Activated naive CD4-positive, alpha-beta T cell treated with anti-CD3 and anti-CD28 coated beads for 36 hours (primary cell): Measurements from ENCODE around the gene DNAH3. TPM values are rescaled to one million over a fixed set of nuclear protein-coding genes. Genes with fewer than 3 reads are reported as not detected.
"Not testable (repeated sequence)": the region's sequence is repeated elsewhere in the genome, so short reads cannot be mapped to it uniquely, and the experiment has no call there.

Experiments used
- CTCF ChIA-PET: fragments of 350-600 bp; sonication (Branson Sonifier 250); formaldehyde crosslinking; loops from one replicate; lab custom pipeline; 2021; ENCODE audit warnings: antibody characterized with exemption; lab: Charles Lee
- DNase-seq: peaks from one replicate; pipeline ENCODE4 v3.0.0-alpha.2; 2020
- H3K27ac Mint-ChIP-seq: one replicate; pipeline ENCODE4 v1.8.0; 2021; ENCODE audit warnings: mild to moderate bottlenecking, mixed read lengths
- H3K27me3 Mint-ChIP-seq: one replicate; pipeline ENCODE4 v1.8.0; 2021; ENCODE audit warnings: low read depth, mixed read lengths
- H3K36me3 Mint-ChIP-seq: one replicate; pipeline ENCODE4 v1.8.0; 2021; ENCODE audit warnings: low read depth, mixed read lengths
- H3K4me1 Mint-ChIP-seq: one replicate; pipeline ENCODE4 v1.8.0; 2021; ENCODE audit warnings: low read depth, mixed read lengths
- H3K4me3 Mint-ChIP-seq: one replicate; pipeline ENCODE4 v1.8.0; 2021; ENCODE audit warnings: mild to moderate bottlenecking, moderate library complexity, mixed read lengths
- H3K9me3 Mint-ChIP-seq: one replicate; pipeline ENCODE4 v1.8.0; 2021; ENCODE audit warnings: mixed read lengths
- intact Hi-C: fragments of 100-400 bp; cut with micrococcal nuclease; formaldehyde crosslinking; loops from one replicate; pipeline ENCODE4 v1.15.1; 2023
- total RNA-seq, 2 experiments: library from RNA; stranded (reverse); gene quantifications; one replicate each; pipeline ENCODE4 v1.2.3, GENCODE V29; 2021

DNAH3 gene
- total RNA-seq, 2 experiments from 2014 or later: not detected

DNA sequence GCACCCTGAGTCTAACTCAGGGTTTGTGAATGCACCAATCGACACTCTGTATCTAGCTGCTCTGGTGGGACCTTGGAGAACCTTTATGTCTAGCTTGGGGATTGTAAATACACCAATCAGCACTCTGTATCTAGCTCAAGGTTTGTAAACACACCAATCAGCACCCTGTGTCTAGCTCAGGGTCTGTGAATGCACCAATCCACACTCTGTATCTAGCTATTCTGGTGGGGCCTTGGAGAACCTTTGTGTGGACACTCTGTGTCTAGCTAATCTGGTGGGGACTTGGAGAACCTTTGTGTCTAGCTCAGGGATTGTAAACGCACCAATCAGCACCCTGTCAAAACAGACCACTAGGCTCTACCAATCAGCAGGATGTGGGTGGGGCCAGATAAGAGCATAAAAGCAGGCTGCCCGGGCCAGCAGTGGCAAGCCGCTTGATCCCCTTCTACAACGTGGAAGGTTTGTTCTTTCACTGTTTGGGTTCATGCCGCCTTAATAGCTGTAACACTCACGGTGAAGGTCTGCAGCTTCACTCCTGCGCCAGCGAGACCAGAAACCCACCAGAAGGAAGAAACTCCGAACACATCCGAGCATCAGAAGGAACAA lies 2.6 kb upstream of the DNAH3 start:
- H3K4me3 Mint-ChIP-seq, H3K27ac Mint-ChIP-seq: not testable (repeated sequence)
- intact Hi-C loops: loop anchor here (10.0 kb wide), 1 partner anchor 308 kb away; no protein-coding TSS in a partner anchor

DNA sequence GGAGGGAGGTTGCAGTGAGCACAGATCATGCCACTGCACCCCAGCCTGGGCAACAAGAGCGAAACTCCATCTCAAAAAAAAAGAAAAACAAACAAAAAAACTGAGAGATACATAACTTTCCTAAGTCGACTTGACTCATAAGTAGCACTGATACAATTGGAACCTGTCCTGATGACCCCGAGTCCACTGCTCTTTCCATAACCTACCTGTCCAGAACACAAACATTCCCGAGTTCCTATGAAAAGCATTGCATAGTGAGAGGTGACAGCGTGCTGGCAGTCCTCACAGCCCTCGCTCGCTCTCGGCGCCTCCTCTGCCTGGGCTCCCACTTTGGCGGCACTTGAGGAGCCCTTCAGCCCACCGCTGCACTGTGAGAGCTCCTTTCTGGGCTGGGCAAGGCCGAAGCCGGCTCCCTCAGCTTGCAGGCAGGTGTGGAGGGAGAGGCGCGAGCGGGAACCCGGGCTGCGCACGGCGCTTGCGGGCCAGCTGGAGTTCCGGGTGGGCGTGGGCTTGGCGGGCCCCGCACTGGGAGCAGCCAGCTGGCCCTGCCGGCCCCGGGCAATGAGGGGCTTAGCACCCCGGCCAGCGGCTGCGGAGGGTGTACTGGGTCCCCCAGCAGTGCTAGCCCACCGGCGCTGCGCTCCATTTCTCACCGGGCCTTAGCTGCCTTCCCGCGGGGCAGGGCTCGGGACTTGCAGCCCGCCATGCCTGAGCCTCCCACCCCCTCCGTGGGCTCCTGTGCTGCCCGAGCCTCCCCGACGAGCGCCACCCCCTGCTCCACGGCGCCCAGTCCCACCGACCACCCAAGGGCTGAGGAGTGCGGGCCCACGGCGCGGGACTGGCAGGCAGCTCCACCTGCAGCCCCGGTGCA lies 1.7 kb upstream of the DNAH3 start:
- not testable (repeated sequence) for DNase-seq, H3K4me3 Mint-ChIP-seq, H3K36me3 Mint-ChIP-seq, H3K27me3 Mint-ChIP-seq, H3K27ac Mint-ChIP-seq, H3K9me3 Mint-ChIP-seq, H3K4me1 Mint-ChIP-seq
- intact Hi-C loops: loop anchor here (10.0 kb wide), 1 partner anchor 308 kb away; no protein-coding TSS in a partner anchor
- CTCF ChIA-PET: interaction anchor here (0.8 kb wide), 1 partner anchor 123 kb away, joined by 3 read pairs; no protein-coding TSS in a partner anchor

More for the DNA sequence above, 2.6 kb upstream of the DNAH3 start:
- not testable (repeated sequence) for H3K36me3 Mint-ChIP-seq, H3K9me3 Mint-ChIP-seq, H3K27me3 Mint-ChIP-seq, DNase-seq, H3K4me1 Mint-ChIP-seq
- CTCF ChIA-PET: interaction anchor here (0.8 kb wide), 1 partner anchor 122 kb away, joined by 3 read pairs; no protein-coding TSS in a partner anchor

DNA sequence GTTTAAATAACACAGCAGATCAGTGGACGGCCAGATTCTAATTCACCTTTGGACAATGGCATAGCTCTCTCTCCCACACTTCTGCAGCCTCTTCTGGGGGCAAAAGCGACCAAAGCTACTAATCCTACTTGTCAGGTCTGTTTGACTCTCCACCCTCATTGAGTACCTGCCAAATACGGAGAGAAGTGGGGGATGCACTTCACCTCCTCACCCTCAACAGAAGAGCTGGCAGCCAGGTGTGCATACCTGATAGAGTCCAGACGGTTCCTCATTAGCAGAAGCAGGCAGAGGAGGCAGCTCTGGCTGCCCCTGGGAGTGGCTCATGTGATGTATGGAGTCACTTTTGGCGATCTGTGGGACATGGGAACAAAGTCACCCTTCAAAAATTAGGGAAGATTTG lies 4.9 kb downstream of the DNAH3 start:
- no peak for DNase-seq
- Mint-ChIP-seq H3K9me3 (peaks cover 4% of the 10 kb centered on the region), H3K27ac (no peak overlapping the region), H3K4me3 (no peak overlapping the region), H3K4me1 (no peaks in the 10 kb centered on the region), H3K36me3 (peaks cover under 1% of the 10 kb centered on the region), H3K27me3 (peaks cover 3% of the 10 kb centered on the region)
- CTCF ChIA-PET: no interaction called here
- intact Hi-C loops: no loop called here

DNA sequence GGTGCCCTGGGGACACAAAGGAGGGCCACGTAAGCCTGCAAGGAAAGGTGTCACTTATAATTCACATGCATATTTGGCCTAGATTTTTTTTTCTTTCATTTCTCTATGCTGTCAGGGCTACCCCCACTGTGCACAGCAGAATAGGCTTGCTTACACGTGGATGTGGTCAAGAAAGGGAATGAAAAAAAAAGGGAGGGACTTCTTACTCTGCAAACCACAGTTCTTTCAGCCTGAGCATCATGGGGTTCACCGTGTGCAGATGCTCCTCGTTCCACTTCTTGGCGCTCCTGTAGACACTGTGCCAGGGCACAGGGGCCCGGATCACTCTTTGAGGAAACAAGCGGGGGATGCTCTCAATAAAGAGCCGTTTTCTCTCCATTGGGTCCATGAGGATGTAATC lies 16.6 kb downstream of the DNAH3 start:
- CTCF ChIA-PET: no interaction called here
- peaks cover 3% of the 10 kb centered on the region for H3K27me3 Mint-ChIP-seq
- H3K4me3 Mint-ChIP-seq: no peak overlapping the region
- DNase-seq: no peak
- intact Hi-C loops: no loop called here
- peaks cover 2% of the 10 kb centered on the region for H3K9me3 Mint-ChIP-seq
- no peak overlapping the region for H3K27ac Mint-ChIP-seq
- H3K36me3 Mint-ChIP-seq: no peaks in the 10 kb centered on the region
- H3K4me1 Mint-ChIP-seq: no peaks in the 10 kb centered on the region

DNA sequence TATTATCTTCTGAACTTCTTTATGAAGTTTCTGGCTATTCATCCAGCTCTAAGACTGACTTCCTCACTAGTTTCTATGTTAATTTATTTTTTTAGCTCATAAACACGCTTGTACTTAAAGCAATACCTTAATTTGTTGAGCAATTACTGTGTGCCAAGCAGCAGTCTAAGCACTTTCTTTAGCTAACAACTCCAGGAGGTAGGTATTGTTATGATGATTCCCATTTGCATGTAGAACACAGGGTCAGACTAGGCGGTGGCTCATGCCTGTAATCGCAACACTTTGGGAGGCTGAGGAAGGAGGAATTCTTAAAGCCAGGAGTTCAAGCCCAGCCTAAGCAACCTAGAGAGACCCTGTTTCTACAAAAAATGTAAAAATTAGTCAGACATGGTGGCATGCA lies 19.8 kb downstream of the DNAH3 start:
- H3K36me3 Mint-ChIP-seq: peaks cover 4% of the 10 kb centered on the region
- H3K4me1 Mint-ChIP-seq: no peaks in the 10 kb centered on the region
- intact Hi-C loops: no loop called here
- CTCF ChIA-PET: interaction anchor here (0.6 to 0.7 kb wide), 2 partner anchors 11 to 26 kb away, joined by 3 to 4 read pairs; no protein-coding TSS in a partner anchor
- H3K27me3 Mint-ChIP-seq: peaks cover 3% of the 10 kb centered on the region
- no peak overlapping the region for H3K4me3 Mint-ChIP-seq
- H3K9me3 Mint-ChIP-seq: no peaks in the 10 kb centered on the region
- DNase-seq: no peak
- H3K27ac Mint-ChIP-seq: no peak overlapping the region

DNA sequence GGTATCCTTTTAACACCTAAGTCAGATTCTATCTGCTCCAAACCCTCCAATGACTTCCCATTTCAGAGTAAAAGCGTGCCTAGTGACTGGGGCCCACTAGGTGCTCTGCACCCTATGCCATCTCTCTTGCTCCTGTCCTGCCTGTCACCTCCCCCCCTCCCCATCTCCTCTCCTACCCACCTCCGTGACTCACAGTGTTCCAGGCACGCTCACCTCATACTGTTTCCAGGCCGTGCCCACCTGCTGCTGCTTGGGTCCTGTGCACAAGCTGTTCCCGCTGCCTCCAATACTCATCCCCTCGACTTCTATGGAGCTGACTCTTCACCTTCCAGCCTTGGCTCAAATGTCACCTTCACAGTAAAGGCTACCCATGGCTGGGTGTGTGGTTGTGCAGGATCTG lies 21.7 kb downstream of the DNAH3 start:
- intact Hi-C loops: no loop called here
- DNase-seq: no peak
- CTCF ChIA-PET: interaction anchor here (0.6 kb wide), 1 partner anchor 27 kb away, joined by 3 read pairs; no protein-coding TSS in a partner anchor
- Mint-ChIP-seq H3K4me1 (no peaks in the 10 kb centered on the region), H3K4me3 (no peak overlapping the region), H3K27me3 (peaks cover 3% of the 10 kb centered on the region), H3K9me3 (no peaks in the 10 kb centered on the region), H3K27ac (no peak overlapping the region), H3K36me3 (peaks cover 10% of the 10 kb centered on the region)

DNA sequence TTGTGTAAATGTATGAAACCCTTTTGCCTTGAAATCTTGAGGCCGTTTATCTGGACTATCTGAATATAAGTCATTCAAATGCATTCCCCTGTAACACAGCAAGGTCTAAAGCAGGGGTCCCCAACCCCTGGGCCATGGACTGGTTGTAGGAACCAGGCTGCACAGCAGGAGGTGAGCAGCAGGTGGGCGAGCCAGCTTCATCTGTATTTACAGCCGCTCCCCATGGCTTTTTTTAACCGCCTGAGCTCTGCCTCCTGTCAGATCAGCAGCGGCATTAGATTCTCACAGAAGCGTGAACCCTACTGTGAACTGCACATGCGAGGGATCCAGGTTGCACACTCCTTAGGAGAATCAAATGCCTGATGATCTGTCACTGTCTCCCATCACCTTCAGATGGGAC lies 24.1 kb downstream of the DNAH3 start:
- no peaks in the 10 kb centered on the region for H3K4me1 Mint-ChIP-seq
- intact Hi-C loops: no loop called here
- peaks cover 10% of the 10 kb centered on the region for H3K36me3 Mint-ChIP-seq
- H3K27ac Mint-ChIP-seq: no peak overlapping the region
- CTCF ChIA-PET: interaction anchor here (0.6 kb wide), 2 partner anchors 23 to 348 kb away, joined by 3 read pairs; no protein-coding TSS in a partner anchor
- DNase-seq: no peak
- no peaks in the 10 kb centered on the region for H3K9me3 Mint-ChIP-seq
- no peak overlapping the region for H3K4me3 Mint-ChIP-seq
- peaks cover 3% of the 10 kb centered on the region for H3K27me3 Mint-ChIP-seq

DNA sequence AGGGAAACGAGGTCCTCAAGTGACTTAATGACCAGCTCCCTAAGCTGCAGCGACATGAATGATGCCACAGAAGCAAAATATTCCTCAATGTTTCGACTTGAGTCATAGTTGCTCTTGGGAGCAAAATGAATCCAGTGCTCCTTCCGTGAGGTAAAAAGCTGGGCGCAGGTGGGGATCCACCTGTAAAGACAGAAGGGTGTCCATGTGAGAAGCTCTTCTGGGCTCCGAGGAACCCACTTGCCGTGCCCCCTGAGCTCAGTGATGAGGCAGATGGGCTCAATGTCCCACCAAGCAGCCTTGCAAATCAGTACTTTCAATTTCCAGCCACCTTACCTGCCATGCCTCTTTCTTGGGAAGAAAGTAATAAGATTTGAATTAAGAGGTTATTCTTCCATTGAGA lies 25.5 kb downstream of the DNAH3 start:
- no peak for DNase-seq
- Mint-ChIP-seq H3K9me3 (no peaks in the 10 kb centered on the region), H3K27me3 (no peaks in the 10 kb centered on the region), H3K4me3 (no peak overlapping the region), H3K4me1 (no peaks in the 10 kb centered on the region), H3K36me3 (peaks cover 10% of the 10 kb centered on the region), H3K27ac (no peak overlapping the region)
- intact Hi-C loops: no loop called here
- CTCF ChIA-PET: interaction anchor here (0.6 kb wide), 1 partner anchor 64 kb away, joined by 4 read pairs; no protein-coding TSS in a partner anchor

DNA sequence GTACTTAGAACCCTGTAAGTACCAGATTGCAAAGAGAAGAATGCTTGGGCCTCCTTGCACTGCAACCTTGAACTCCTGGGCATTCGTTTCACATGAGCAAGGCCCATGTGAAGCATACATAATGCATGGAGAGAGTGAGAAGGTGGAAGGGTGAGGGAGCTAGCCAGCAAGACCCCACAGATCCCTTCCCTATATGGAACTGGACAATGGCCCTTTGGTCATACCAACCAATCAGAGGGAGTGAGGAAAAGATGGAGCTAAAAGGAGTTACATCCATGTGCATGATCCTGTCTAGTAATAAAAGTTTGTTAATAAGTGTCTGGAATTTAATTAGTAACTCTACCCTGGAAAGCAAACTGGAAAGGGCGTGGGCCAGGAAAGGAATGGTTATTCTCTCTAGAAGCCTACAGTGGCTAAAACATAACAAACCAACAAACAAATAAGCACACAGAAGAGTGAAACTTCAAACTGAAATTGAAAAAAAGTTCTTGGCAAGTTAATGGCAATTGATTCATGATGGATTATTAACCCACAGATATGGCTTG lies 29.6 kb downstream of the DNAH3 start:
- CTCF ChIA-PET: interaction anchor here (0.6 to 0.7 kb wide), 2 partner anchors 135 to 336 kb away, joined by 3 read pairs; no protein-coding TSS in a partner anchor
- H3K27me3 Mint-ChIP-seq: no peaks in the 10 kb centered on the region
- intact Hi-C loops: no loop called here
- H3K4me1 Mint-ChIP-seq: peaks cover 13% of the 10 kb centered on the region
- H3K9me3 Mint-ChIP-seq: peaks cover 5% of the 10 kb centered on the region
- no peak overlapping the region for H3K4me3 Mint-ChIP-seq
- DNase-seq: no peak
- H3K36me3 Mint-ChIP-seq: peaks cover 20% of the 10 kb centered on the region
- H3K27ac Mint-ChIP-seq: no peak overlapping the region

DNA sequence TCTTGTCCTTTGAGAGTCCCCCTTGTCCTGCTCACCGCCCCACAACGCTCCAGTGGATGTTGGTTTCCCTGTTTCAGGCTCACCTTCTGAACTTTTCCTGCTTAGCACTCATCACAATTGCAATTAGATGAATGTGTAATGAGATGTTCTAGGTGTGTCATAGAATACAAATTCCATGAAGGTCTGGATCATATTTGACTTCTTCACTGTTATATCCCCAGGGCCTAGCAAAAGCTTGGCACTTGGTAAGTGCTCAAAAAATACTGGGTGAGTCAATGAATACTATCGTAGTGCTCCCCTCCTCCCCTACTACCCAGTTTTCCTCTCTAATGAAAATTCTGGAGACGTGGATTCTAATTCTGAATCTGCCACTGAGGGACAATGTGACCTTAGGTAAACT lies 33.1 kb downstream of the DNAH3 start:
- Mint-ChIP-seq H3K27me3 (no peaks in the 10 kb centered on the region), H3K27ac (no peak overlapping the region), H3K9me3 (peaks cover 8% of the 10 kb centered on the region), H3K4me3 (peak overlapping the region; percentile 7), H3K4me1 (peaks cover 13% of the 10 kb centered on the region), H3K36me3 (peaks cover 14% of the 10 kb centered on the region)
- CTCF ChIA-PET: interaction anchor here (0.8 kb wide), 1 partner anchor 292 kb away, joined by 3 read pairs; no protein-coding TSS in a partner anchor
- intact Hi-C loops: no loop called here
- no peak for DNase-seq

DNA sequence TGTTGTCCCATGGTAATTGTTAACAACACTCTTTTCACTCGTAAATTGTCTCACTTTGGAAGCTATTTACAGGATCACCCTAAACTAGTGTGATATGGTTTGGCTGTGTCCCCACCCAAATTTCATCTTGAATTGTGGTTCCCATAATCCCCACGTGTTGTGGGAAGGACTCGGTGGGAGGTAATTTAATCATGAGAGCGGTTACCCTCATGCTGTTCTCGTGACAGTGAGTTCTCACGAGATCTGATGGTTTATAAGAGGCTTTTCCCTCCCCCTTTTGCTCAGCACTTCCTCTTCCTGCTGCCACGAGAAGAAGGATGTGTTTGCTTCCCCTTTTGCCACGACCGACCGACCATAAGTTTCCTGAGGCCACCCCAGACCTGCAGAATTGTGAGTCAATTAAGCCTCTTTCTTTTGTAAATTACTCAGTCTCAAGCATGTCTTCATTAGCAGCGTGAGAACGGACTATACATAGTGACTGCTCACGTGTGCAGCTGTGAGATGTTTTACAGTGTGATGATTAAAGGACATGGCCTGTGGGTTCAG lies 34.4 kb downstream of the DNAH3 start:
- Mint-ChIP-seq H3K4me1 (peaks cover 13% of the 10 kb centered on the region), H3K27me3 (no peaks in the 10 kb centered on the region), H3K4me3 (peak overlapping the region; percentile 72), H3K9me3 (peaks cover 8% of the 10 kb centered on the region), H3K36me3 (peaks cover 14% of the 10 kb centered on the region), H3K27ac (peak overlapping the region; percentile 42)
- intact Hi-C loops: no loop called here
- CTCF ChIA-PET: no interaction called here
- peak; percentile 39 for DNase-seq

DNA sequence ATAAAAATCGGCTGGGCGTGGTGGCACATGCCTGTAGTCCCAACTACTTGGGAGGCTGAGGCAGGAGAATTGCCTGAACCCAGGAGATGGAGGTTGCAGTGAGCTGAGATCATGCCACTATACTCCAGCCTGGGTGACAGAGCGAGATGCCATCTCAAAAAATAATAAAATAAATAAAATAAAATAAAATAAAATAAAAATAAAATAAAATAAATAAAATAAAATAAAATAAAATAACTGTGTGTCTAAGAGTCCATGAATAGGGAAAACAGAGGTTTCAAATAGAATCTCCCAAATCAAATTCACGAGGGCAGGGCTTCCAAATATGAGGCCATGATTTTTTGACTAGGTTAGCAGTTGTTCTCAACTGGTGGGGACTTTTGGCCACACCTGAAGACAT lies 35.1 kb downstream of the DNAH3 start:
- H3K4me3 Mint-ChIP-seq, intact Hi-C loops, CTCF ChIA-PET, H3K27ac Mint-ChIP-seq, DNase-seq, H3K27me3 Mint-ChIP-seq, H3K9me3 Mint-ChIP-seq: not testable (repeated sequence)
- peaks cover 14% of the 10 kb centered on the region for H3K36me3 Mint-ChIP-seq
- peaks cover 13% of the 10 kb centered on the region for H3K4me1 Mint-ChIP-seq
